Stimulated activated effector memory CD8-positive, alpha-beta T cell treated with anti-CD3 and anti-CD28 coated beads, Interleukin-12 subunit alpha, Interleukin-12 subunit beta, amount 100 ng/mL, for 72 hours (primary cell): Measurements from ENCODE around the gene CA9.

Source experiments
- ATAC-seq: fragments of 150-1000 bp; cut with Tn5 transposase; 2 replicates; pipeline ENCODE4 v1.10.0; 2021
- DNase-seq, 2 donors: peaks; one replicate each; pipeline ENCODE4 v3.0.0; 2021 to 2022; ENCODE audit warnings: low spot score in 2 of 2
- H3K27ac Mint-ChIP-seq: one replicate; pipeline ENCODE4 v1.8.0; 2022; ENCODE audit warnings: mild to moderate bottlenecking, mixed read lengths
- H3K36me3 Mint-ChIP-seq: one replicate; pipeline ENCODE4 v1.8.0; 2022; ENCODE audit warnings: mild to moderate bottlenecking, mixed read lengths
- H3K4me1 Mint-ChIP-seq: one replicate; pipeline ENCODE4 v1.8.0; 2022; ENCODE audit warnings: mixed read lengths
- H3K4me3 Mint-ChIP-seq: one replicate; pipeline ENCODE4 v1.8.0; 2022; ENCODE audit warnings: mild to moderate bottlenecking, mixed read lengths
- H3K9me3 Mint-ChIP-seq: one replicate; pipeline ENCODE4 v1.8.0; 2022; ENCODE audit warnings: mixed read lengths

Gene CA9

DNA sequence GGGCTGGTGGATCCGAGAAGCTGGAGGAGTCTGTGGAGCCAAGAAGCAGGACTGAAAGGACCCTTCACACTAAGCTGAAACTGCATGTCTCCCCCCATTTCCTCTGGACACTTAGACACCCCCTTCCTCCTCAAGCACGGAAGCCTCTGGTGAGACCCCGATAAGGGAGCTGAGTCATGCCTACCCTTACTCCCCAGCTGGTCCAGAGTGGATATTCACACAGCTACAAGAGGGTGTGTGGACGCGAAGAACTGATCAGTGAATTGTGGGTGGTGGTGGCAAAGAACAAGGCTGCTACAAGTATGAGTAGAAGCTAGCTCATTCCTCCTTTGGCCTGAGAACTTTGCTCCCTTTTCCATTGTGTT lies 53.9 kb downstream of the CA9 start:
- Mint-ChIP-seq H3K36me3 (peaks cover 14% of the 10 kb centered on the region), H3K27ac (no peak overlapping the region), H3K9me3 (no peaks in the 10 kb centered on the region), H3K4me1 (peaks cover 9% of the 10 kb centered on the region), H3K4me3 (no peak overlapping the region)
- DNase-seq: no peak
- ATAC-seq: no peak

DNA sequence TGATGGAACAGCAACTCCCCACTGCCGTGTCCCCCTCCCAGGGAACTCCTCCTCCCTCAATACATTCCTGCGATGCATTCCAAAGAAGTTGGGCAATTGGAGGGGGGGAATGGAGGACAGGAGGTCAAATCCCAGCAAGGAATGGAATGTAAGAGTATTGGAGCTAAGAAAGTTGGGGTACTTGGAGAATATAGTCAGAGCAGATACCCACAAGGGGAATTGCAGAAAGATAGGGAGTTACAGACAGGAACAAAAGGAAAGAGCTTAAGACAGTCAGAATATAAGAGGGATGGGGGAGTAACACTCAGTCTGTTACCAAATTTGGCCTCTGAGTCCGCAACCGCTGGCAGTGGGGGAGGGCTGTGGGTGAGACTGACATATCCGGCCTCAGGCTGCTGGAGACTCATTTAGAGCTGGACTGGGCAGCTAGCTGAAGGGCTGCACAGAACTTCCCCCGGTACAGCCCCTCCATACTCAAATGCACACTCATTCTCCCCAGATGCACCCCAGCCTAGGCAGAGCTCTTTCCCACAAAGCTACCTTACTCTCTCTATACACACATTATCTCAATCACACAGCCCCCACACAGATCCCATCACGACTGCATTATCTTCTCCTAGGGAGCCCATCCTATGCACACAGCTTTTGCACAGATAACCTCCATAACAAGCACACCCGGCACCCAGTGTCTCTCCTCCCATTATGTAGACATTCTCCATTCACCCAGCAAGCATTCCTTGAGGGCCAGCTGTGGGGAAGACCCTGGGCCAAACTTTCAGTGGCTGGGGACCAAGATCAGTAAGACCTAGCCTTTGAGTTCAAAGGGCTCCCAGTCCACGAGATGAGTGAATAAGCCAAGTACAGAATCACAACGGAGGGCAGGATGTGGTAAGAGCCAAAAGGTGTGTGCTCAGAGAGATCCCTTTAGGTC lies 54.6 kb downstream of the CA9 start:
- H3K27ac Mint-ChIP-seq: no peak overlapping the region
- H3K36me3 Mint-ChIP-seq: peaks cover 19% of the 10 kb centered on the region
- ATAC-seq (peak; percentile 44), DNase-seq (peak; percentile 58 to 85)
- peaks cover 14% of the 10 kb centered on the region for H3K4me1 Mint-ChIP-seq
- H3K9me3 Mint-ChIP-seq: no peaks in the 10 kb centered on the region
- no peak overlapping the region for H3K4me3 Mint-ChIP-seq

GRCh38 chr9:35729101-35729500 lies 55.4 kb downstream of the CA9 start:
- DNase-seq (no peak), ATAC-seq (no peak)
- H3K27ac Mint-ChIP-seq: no peak overlapping the region
- no peak overlapping the region for H3K4me3 Mint-ChIP-seq
- peaks cover 16% of the 10 kb centered on the region for H3K4me1 Mint-ChIP-seq
- H3K9me3 Mint-ChIP-seq: no peaks in the 10 kb centered on the region
- H3K36me3 Mint-ChIP-seq: peaks cover 24% of the 10 kb centered on the region

GRCh38 chr9:35729700-35730485 lies 56.2 kb downstream of the CA9 start:
- Mint-ChIP-seq H3K4me3 (no peak overlapping the region), H3K27ac (no peak overlapping the region), H3K36me3 (peaks cover 32% of the 10 kb centered on the region), H3K9me3 (no peaks in the 10 kb centered on the region), H3K4me1 (peaks cover 11% of the 10 kb centered on the region)
- ATAC-seq: no peak
- DNase-seq: peak; percentile 17 to 67

GRCh38 chr9:35730486-35730854 lies 56.7 kb downstream of the CA9 start:
- no peak for ATAC-seq
- Mint-ChIP-seq H3K9me3 (no peaks in the 10 kb centered on the region), H3K27ac (no peak overlapping the region), H3K4me1 (peaks cover 9% of the 10 kb centered on the region), H3K4me3 (no peak overlapping the region), H3K36me3 (peaks cover 38% of the 10 kb centered on the region)
- DNase-seq: no peak
